Lung (tissue), 12 donors: ENCODE measurements around the gene VEPH1. TPM values are rescaled to one million over a fixed set of nuclear protein-coding genes. Genes with fewer than 3 reads are reported as not detected.

Experiments
- ATAC-seq: fragments of 200-7000 bp; cut with Tn5 transposase; one replicate; pipeline ENCODE4 v1.9.1; 2020; ENCODE audit warnings: moderate number of reproducible peaks; ENCODE audit not compliant: insufficient read depth, low FRiP score
- DNase-seq, 3 donors: peaks; one replicate each; pipeline ENCODE4 v3.0.0-alpha.2; 2013 to 2017
- H3K27ac ChIP-seq, 2 donors: one replicate each; pipeline ENCODE4 v1.5.1; 2013; ENCODE audit warnings: mild to moderate bottlenecking in 2 of 2, moderate library complexity in 2 of 2, control low read depth in 1 of 2, inconsistent platforms in 1 of 2, low read depth in 1 of 2, low read length in 1 of 2
- H3K27me3 ChIP-seq, 3 donors: one replicate each; pipeline ENCODE4 v1.5.1; 2013; ENCODE audit warnings: low read length in 2 of 3; ENCODE audit not compliant: control insufficient read depth in 3 of 3, insufficient read depth in 3 of 3
- H3K36me3 ChIP-seq, 4 donors: one replicate each; pipeline ENCODE4 v1.5.1; 2013; ENCODE audit warnings: low read length in 4 of 4, mild to moderate bottlenecking in 1 of 4, moderate library complexity in 1 of 4; ENCODE audit not compliant: control insufficient read depth in 4 of 4, insufficient read depth in 4 of 4
- H3K4me1 ChIP-seq, 5 donors: one replicate each; pipeline ENCODE4 v1.5.1; 2013; ENCODE audit warnings: low read length in 5 of 5, mild to moderate bottlenecking in 2 of 5, moderate library complexity in 1 of 5; ENCODE audit not compliant: control insufficient read depth in 5 of 5, insufficient read depth in 5 of 5
- H3K4me3 ChIP-seq: one replicate; pipeline ENCODE4 v1.5.1; 2013; ENCODE audit warnings: mild to moderate bottlenecking, control low read depth, moderate library complexity
- H3K9ac ChIP-seq, 2 donors: one replicate each; pipeline ENCODE4 v1.5.1; 2013; ENCODE audit warnings: low read length in 2 of 2, control low read depth in 1 of 2; ENCODE audit not compliant: insufficient read depth in 1 of 2
- H3K9me3 ChIP-seq, 4 donors: one replicate each; pipeline ENCODE4 v1.5.1; 2013; ENCODE audit warnings: low read length in 3 of 4, mild to moderate bottlenecking in 1 of 4, moderate library complexity in 1 of 4; ENCODE audit not compliant: control insufficient read depth in 4 of 4, insufficient read depth in 3 of 4
- WGBS, 2 donors: extraction: QIAGEN DNeasy Blood & Tissue Kit; methylation state at CpG; one replicate each; pipeline ENCODE4 v1.1.7; 2013; 5-methylcytosine and 5-hydroxymethylcytosine counted together
- polyA plus RNA-seq, 2 donors: library from polyadenylated mRNA; stranded (reverse); fragments of 200-250 nt; gene quantifications; one replicate each; pipeline ENCODE4 v1.2.1, GENCODE V29; 2013
- total RNA-seq, 2 donors: library from RNA; depleted of rRNA in 1 of 2; stranded (reverse); fragments of >200 nt in 1 of 2; gene quantifications; one replicate each; pipeline ENCODE4 v1.2.1, GENCODE V29; 2014 to 2021
- TF ChIP-seq, protein P1 (sequence below): IDR thresholded peaks from 2 replicates; pipeline ENCODE4 v1.5.1; 2012; ENCODE audit warnings: mild to moderate bottlenecking; ENCODE audit errors: control extremely low read depth, extremely low read depth
- donor health status: control.
- donor health status: control.
- donor health status: Bipolar disorder and iron deficiency.
- donor health status: healthy.
- donor health status: DM: yes; HTN: yes; CAD: no.

The VEPH1 gene
- total and polyA plus RNA-seq, 4 donors, result 14.6 to 237 (median 65.5) TPM

DNA sequence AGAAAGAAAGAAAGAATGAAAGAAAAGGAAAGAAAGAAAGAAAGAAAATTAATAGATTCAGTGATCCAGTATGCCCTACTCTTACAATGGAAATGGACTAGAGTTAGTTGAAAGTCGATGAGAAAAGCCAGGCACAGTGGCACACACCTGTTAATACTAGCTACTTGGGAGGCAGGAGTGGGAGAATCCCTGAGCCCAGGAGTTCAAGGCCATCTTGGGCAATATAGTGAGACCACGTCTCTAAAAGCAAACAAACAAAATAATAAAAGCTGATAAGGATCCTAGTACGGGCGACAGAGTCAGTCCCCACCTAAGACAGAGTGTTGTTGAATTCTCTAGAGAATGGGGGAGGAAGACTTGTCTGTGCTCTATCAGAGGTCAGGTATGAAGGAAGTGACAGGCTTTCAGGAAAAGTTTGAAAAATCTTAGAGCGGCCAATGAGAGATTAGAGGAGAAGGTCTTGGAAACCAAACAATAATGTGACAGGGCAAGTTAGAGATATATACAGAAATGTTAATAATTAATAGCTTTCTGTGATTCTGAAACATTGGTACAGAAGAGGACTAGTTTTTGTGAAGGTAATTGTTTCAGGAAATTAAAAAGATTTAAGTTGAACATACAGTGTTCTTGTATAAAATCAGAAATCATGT, 184.5 kb downstream of the VEPH1 start:
- Histone ChIP-seq H3K4me1 (no peaks in the 10 kb centered on the region), H3K27me3 (no peaks in the 10 kb centered on the region), H3K27ac (no peak overlapping the region), H3K9me3 (no peaks in the 10 kb centered on the region), H3K36me3 (no peaks in the 10 kb centered on the region), H3K4me3 (no peak overlapping the region), H3K9ac (no peak overlapping the region)
- WGBS, 2 donors, result 72 to 73% methylated on average over 5 of the region's 5 CpGs
- TF ChIP-seq, protein P1, sequence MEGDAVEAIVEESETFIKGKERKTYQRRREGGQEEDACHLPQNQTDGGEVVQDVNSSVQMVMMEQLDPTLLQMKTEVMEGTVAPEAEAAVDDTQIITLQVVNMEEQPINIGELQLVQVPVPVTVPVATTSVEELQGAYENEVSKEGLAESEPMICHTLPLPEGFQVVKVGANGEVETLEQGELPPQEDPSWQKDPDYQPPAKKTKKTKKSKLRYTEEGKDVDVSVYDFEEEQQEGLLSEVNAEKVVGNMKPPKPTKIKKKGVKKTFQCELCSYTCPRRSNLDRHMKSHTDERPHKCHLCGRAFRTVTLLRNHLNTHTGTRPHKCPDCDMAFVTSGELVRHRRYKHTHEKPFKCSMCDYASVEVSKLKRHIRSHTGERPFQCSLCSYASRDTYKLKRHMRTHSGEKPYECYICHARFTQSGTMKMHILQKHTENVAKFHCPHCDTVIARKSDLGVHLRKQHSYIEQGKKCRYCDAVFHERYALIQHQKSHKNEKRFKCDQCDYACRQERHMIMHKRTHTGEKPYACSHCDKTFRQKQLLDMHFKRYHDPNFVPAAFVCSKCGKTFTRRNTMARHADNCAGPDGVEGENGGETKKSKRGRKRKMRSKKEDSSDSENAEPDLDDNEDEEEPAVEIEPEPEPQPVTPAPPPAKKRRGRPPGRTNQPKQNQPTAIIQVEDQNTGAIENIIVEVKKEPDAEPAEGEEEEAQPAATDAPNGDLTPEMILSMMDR, result no peak
- DNase-seq (no peak), ATAC-seq (no peak)

- no peaks in the 10 kb centered on the region for H3K9me3 ChIP-seq
- no peak overlapping the region for H3K9ac ChIP-seq
- TF ChIP-seq, protein P1, result no peak
- ATAC-seq (no peak), DNase-seq (no peak)
- H3K27ac ChIP-seq, result no peak overlapping the region
- WGBS, 2 donors, result 92 to 100% methylated on average over 1 of the region's 1 CpG
- H3K4me3 ChIP-seq, result no peak overlapping the region
- H3K4me1 ChIP-seq, result no peaks in the 10 kb centered on the region
- no peaks in the 10 kb centered on the region for H3K27me3 ChIP-seq
- no peaks in the 10 kb centered on the region for H3K36me3 ChIP-seq
Measured at GRCh38 chr3:157317895-157318294, 185.3 kb downstream of the VEPH1 start.

DNA sequence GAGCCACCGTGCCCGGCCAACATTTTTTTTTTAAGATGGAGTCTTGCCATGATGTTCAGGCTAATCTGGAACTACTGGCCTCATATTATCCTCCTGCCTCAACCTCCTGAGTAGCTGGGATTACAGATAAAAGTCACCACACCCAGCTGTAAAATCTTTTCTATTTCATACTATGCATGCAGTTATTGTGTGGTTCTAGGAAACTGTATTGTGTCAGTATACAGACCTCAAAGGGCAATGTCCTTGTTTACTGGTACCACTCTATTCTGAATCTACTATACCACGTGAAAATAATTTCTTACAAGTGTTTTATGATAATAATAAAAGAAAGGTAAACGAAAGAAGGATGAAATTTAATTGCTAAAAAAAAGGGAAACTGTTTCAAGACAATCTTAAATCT, 190.0 kb downstream of the VEPH1 start:
- TF ChIP-seq, protein P1, result no peak
- Histone ChIP-seq H3K4me3 (no peak overlapping the region), H3K4me1 (peaks cover 0 to 6% (median 0%) of the 10 kb centered on the region in 5 donors), H3K27ac (no peak overlapping the region), H3K9ac (no peak overlapping the region), H3K27me3 (no peaks in the 10 kb centered on the region), H3K36me3 (no peaks in the 10 kb centered on the region), H3K9me3 (no peaks in the 10 kb centered on the region)
- ATAC-seq (no peak), DNase-seq (no peak)
- WGBS, 2 donors, result 94 to 97% methylated on average over 4 of the region's 4 CpGs

DNA sequence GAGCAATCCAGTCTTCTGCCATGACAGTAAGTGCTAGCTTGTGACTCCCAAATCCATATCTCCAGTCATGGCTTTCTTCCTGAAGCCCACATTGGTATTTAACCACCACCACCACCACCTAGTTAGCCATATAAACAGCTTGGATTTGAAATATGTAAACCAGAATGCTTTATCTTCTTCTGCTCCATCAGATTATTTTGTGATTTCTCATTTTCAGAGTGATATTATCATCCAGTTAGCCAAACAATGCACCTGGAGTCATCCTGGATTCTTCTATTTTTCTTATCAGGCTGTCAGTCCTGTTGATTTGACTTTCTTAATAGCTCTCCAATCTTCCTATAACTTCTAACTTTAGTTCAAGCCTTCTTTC, 190.9 kb downstream of the VEPH1 start:
- ATAC-seq (no peak), DNase-seq (no peak)
- H3K4me3 ChIP-seq, result no peak overlapping the region
- no peaks in the 10 kb centered on the region for H3K9me3 ChIP-seq
- H3K36me3 ChIP-seq, result no peaks in the 10 kb centered on the region
- TF ChIP-seq, protein P1, result no peak
- peaks cover 0 to 6% (median 0%) of the 10 kb centered on the region in 5 donors for H3K4me1 ChIP-seq
- no peak overlapping the region for H3K27ac ChIP-seq
- no peaks in the 10 kb centered on the region for H3K27me3 ChIP-seq
- no peak overlapping the region for H3K9ac ChIP-seq
